ENCODE data around the gene MAP3K8.

The MAP3K8 gene

DNA sequence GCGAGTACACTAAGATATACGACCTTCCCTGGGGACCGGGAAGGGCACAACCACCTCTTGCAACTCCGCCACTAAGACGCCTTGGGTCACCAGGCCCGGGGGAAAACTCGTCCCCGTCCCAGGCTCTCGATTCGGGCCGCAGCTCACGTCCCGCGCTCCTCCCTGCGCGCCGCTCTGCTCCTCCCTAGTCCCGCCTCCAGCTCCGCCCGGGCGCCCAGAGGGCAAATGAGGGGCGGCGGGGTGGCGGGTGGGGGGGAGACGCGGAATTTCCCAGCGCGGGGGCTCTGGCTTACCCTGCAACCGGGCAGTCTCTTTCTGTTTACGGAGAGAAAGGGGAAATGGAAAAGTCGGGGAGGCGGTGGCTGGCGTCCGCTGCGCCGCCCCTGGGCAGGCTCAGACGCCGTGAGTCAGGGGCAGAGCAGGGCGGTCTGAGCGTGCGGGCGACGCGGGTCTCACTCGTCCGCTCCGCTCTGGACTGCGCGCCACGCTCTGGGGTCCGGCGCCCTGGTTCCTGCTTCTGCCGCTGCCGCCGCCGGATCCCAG is at the start of gene MAP3K8:
Gene MAP3K8 (plus strand): TSS at position 455 of the 543 bp plus-strand sequence. CDS start 4,755 bp downstream, outside the sequence.
- no peak for DNase-seq (ENCODE audit: low read depth, low spot score)
- peak within 1 kb of the TSS; percentile 93 for H3K27ac ChIP-seq

DNA sequence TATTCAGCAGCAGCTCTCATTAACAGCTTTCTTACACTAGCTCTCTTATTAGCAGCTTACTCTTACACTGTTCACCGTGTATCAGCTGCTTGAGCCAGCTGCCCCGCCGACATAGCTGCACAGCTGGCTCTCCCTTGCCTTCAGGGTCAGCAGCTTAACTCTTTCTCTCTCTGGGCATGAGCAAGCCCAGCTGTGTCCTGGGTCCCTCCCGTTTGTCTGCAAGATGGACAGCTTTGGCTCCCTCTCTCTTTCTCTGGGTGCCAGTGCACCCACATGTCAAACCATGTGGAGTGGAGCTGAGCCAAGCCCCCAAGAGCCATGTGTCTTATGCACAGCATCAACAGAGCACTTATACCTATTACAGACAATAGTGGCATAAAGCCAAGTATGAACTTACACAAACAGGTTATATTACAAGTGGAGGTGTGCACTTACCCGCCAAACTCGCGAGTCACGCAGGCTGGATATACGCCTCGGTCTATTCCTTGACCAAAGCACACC is 49.2 kb upstream of the MAP3K8 start:
- no peak overlapping the region for H3K27ac ChIP-seq
- DNase-seq (ENCODE audit: low read depth, low spot score): no peak

DNA sequence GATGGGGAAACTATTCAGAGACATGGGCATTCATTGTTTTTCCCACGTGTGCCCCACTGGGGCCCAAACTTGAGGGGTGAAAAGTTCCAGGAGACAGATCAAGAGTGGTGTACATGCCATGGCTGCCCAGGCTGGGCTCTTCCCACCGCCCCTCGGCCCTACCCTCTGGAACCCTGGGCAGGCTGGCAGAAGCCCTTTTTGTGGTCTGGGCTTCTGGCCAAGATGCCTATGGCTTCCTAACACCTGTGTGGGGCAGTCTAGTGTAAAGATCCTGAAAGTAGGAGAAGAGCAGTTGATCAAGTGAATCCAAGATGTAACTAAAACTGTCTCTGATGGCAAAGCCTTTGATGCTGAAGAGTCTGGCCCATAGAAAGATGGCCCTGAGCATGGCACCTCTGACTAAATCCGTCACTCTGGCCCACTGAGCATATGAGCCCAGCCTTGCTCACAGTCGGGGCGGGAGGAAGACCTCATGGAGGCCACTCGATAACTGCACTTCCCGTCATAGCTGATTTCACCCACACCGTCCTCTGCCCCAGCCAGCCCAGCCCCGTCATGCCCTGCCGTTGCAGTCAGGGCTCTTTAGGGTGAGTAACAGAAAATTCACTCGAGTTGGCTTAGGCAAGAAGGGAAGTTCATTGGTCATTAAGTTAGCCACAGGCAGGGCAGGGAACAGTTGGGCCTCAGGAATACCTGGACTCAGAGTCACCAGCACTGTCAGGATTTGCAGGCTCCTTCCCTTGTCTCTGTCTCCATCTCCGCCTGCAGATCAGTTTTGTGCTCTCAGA is 47.0 kb upstream of the MAP3K8 start:
- peak overlapping the region; percentile 88 for H3K27ac ChIP-seq
- peak; percentile 52 for DNase-seq (ENCODE audit: low read depth, low spot score)

DNA sequence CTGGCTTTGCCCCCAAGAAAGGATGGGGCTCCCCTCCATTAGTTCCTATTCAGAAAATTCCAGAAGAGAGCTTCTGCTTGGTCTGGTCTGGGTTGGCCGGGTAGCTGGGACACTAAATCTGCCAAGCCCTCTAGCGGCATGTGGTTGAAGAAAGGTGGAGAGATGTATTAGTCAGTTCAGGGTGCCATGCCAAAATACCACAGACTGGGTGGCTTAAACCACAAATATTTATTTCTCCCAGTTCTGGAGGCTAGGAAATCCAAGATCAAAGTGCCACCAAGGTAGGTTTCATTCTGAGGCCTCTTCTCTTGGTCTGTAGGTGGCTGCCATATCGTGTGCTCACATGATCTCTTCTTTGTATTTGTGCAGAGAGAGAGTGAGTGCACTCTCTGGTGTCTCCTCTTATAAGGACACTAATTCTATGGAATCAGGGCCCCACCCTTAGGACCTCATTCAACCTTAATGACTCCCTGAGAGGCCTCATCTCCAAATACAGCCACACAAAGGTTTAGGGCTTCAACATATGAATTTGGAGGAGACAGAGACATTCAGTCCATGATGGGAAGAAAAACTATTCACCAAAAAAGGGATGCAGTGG is 46.2 kb upstream of the MAP3K8 start:
- no peak for DNase-seq (ENCODE audit: low read depth, low spot score)
- H3K27ac ChIP-seq: peak overlapping the region; percentile 88

DNA sequence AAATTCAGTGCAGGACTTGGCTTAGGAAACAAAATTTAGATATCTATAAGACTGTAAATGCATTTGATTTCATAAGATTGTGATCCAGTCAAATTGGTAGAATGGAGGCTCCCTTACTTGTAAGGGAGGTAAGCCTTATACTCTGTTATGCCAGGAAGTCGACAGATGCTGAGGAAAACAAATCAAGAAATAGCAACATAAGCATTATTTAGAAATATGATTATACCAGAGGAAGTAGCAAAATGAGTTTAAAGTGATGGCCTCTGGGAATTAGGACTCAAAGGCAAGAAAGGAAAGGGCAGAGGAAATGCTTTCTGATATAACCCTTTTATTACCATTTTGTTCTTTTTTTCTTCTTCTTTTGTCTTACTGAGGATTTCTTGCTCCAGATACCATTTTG is 44.4 kb upstream of the MAP3K8 start:
- no peak overlapping the region for H3K27ac ChIP-seq
- DNase-seq (ENCODE audit: low read depth, low spot score): no peak

DNA sequence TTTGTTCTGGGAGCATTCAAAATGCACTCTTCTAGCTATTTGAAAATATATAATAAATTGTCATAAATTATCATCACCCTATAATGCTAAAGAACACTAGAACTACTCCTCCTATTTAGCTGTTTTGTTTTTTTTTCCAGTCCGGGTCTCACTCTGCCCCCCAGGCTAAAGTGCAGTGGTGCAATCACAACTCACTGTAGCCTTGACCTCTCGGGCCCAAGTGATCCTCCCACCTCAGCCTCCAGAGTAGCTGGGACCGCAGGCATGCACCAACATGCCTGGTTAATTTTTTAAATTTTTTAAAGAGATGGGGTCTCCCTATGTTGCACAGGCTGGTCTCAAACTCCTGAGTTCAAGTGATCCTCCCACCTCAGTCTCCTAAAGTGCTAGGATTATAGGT is 43.8 kb upstream of the MAP3K8 start:
- DNase-seq (ENCODE audit: low read depth, low spot score): no peak
- H3K27ac ChIP-seq: no peak overlapping the region

DNA sequence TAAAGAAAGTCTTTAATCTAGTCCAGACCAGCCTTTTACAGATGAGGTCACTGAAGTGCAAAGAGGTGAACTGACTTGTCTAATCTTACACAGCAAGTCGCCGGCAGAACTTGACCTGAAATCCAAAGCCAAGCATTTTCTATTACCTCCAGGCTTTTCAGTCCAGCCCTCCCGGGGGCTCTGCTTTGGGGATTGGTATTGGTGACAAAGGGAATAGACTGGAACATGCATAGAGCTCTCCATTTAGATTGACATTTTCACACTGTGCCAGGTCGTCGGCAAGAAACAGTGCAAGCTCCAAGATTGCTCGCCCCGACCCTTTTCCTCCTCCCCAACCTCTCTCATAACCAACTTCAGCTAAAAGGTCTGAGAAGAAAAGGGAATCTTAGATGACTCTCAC is 42.7 kb upstream of the MAP3K8 start:
- no peak for DNase-seq (ENCODE audit: low read depth, low spot score)
- H3K27ac ChIP-seq: no peak overlapping the region

DNA sequence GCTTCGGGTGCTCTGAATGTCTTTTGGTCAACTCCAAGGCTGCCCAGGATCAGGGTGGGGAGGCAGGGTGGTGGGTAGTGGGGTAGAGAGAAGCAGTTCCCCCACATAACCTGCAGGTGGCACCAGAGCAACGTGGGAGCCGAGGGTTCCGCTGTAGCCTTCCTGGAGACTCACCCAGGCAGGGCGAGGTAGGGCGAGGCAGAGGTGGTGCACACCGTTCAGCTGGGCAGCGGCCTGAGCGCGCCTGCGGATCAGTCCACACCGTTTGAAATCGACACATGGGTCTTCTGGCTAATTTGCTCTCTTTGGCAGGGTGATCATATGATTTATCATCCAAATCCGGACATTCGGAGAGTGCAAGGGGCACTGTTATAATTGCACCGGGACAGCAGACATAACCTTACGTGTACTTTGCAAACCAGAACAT is 41.4 kb upstream of the MAP3K8 start:
- H3K27ac ChIP-seq: no peak overlapping the region
- DNase-seq (ENCODE audit: low read depth, low spot score): no peak

DNA sequence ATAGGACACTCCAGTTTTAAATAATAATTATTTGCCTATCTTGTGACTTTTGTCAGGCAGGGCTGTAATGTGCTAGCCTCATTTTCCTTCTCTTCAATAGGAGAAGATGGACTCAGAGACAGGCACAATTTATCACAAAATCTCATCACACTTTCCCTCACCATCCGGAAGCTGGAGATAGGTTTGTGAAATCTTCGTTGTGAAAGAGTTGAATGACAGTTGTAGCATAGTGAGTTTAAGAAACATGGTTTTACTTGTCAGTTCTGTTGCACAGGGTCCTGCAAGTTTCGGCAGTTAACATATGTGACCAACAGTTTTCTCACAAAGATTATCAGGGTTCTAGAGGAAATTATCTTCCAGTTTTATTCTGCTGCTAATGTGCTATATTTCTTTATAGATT is 37.7 kb upstream of the MAP3K8 start:
- DNase-seq (ENCODE audit: low read depth, low spot score): no peak
- no peak overlapping the region for H3K27ac ChIP-seq

DNA sequence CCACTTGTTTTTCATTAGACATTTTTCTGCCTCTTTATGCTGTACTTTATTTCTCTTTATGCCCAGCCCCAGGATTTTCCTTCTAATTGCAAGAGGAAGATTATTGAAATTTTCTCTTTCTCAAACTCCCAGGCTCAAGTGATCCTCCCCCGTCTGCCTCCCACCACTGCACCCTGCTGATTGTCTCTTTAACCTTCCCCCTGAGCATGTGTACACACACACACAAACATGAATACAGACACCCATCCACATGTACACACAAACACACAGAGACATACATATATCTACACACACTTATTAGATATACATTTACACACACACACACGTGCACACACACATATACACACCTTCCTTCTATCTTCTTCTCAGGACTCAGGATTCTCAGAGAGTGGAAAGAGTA is 37.3 kb upstream of the MAP3K8 start:
- H3K27ac ChIP-seq: no peak overlapping the region
- DNase-seq (ENCODE audit: low read depth, low spot score): no peak

DNA sequence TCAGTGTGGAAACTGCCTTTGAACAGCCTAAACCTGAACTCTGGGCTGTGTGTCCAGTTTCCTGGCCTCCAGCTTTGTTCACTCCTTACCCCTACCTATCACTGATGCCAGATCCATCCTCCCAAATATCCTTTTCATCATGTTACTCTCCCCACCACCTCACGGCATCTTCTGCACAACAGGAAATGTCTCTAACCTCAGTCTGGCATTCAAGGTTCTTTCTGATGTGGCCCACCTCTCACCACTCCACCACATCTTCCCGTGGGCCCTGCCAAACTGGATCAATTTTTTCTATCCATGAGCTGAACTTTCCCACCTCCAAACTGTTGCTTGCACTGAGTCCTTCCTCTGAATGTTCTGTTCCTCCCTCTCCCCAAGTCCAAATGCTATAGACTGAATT is 35.8 kb upstream of the MAP3K8 start:
- no peak for DNase-seq (ENCODE audit: low read depth, low spot score)
- H3K27ac ChIP-seq: no peak overlapping the region

DNA sequence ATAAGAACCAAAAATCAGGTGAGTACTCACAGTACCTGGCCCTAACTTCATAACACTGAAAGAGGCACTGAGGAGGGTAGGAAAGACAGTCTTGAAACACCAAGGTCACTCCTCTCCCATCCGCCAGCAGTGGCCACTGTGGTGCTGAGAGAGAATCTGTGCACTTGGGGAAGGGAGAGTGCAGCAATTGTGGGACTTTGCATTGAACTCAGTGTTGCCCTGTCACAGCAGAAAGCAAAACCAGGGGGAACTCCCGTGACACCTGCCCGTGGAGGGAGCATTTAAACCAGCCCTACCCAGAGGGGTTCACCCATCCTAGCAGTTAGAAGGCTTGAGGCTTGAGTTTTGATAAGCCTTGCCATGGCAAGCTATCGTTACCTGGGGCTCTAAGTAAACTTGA is 35.2 kb upstream of the MAP3K8 start:
- DNase-seq (ENCODE audit: low read depth, low spot score): no peak
- no peak overlapping the region for H3K27ac ChIP-seq

DNA sequence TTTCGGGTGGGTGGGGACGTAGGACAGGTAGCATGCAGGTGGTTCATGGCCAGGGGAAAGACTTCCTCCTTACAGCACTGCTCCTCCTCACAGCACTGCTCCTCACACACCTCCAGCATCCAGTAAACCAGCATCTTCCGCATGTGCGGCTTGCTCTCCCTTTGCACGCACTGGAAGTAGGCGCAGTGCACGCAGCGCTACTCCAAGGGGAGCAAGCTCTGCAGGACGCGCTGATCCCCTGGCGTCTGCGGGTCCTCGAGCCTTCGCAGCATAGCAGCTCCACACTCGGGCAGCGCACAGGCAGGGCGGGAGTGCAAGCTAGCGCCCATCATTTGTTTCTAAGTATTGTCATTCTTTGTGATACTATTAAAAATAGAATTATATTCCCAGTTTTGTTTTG is 30.5 kb upstream of the MAP3K8 start:
- H3K27ac ChIP-seq: no peak overlapping the region
- no peak for DNase-seq (ENCODE audit: low read depth, low spot score)

DNA sequence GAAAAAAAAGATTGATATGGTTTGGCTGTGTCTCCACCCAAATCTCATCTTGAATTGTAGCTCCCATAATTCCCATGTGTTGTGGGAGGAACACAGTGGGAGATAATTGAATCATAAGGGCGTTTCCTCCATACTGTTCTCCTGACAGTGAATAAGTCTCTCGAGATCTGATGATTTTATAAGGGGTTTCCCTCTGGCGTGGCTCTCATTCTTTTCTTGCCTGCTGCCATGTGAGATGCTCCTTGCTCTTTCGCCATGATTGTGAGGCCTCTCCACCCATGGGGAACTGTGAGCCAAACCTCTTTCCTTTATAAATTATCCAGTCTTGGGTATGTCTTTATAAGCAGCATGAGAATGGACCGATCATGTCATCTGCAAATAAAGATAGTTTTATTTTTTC is 29.4 kb upstream of the MAP3K8 start:
- no peak overlapping the region for H3K27ac ChIP-seq
- no peak for DNase-seq (ENCODE audit: low read depth, low spot score)

DNA sequence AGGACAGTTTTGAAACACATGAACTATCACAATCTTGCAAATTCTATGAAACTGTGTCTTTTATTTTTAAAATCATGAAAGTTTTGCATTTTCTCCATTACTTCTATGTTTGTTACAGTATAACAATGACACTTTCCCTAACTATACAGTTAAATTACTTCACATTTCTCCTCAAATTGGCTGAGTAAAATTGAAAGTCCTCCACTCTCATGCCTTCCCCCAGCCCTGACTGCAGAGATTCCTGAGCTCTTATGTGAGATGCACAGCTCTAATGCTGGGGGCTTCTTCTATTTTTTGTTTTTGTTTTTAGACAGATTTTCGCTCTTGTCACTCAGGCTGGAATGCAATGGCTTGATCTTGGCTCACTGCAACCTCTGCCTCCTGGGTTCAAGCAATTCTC is 22.7 kb upstream of the MAP3K8 start:
- DNase-seq (ENCODE audit: low read depth, low spot score): no peak
- no peak overlapping the region for H3K27ac ChIP-seq

DNA sequence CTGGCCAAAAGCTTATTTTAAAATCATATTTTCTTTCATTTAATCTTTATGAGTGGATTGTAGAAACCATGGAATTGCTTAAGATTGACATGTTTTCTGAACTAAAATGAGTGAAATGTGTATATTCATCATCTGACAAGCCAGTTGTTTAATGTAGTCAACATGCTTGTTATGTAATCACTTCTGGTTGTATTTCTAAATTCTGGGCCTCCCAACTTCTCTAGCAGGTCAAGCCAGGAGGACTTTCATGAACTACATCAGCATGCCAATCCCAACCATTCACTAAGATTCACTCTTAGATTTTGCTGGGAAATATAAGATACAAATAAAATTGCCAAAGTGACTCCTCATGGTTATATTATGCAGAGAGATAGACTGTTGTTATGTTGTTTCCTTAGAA is 21.1 kb upstream of the MAP3K8 start:
- H3K27ac ChIP-seq: no peak overlapping the region
- no peak for DNase-seq (ENCODE audit: low read depth, low spot score)

DNA sequence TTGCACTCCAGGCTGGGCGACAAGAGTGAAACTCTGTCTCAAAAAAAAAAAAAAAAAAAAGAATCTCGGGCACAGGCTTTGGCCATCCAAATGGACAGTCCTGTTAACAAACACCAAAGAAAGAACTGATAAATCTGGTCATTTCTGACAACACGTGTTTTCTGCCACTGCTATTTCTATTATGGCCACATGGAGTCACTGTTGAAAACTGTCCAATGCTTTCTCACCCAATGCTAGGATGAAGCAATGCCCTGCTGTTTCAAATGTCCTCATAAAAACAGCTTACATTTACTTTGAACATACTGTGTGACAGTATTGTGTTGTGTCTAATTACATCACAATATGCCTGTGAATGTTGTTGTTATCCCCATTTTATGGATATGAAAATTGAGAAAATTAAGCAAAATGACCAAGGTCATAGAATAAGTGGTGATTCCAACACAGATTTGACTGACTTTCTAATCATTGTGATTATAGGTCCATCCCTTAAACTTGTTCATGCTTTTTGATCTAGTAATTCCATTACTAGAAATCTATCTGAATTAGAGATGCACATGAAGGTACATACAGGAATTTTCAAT is 19.9 kb upstream of the MAP3K8 start:
- no peak overlapping the region for H3K27ac ChIP-seq
- DNase-seq (ENCODE audit: low read depth, low spot score): no peak

DNA sequence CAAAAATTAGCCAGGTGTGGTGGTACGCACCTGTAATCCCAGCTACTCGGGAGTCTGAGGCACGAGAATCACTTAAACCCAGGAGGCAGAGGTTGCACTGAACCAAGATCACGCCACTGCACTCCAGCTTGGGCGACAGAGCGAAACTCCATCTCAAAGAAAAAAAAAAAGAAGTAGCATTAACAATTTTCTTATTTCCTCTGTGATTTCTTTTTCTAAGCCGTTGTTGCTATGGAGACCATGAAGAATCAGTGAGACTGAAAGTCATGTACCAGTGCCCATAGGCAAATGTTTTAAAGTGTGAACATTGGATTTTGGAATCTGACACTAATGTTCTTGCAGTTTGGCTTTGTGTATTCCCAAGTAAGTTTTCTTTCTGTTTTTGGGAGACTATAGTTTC is 18.4 kb upstream of the MAP3K8 start:
- DNase-seq (ENCODE audit: low read depth, low spot score): no peak
- H3K27ac ChIP-seq: no peak overlapping the region

DNA sequence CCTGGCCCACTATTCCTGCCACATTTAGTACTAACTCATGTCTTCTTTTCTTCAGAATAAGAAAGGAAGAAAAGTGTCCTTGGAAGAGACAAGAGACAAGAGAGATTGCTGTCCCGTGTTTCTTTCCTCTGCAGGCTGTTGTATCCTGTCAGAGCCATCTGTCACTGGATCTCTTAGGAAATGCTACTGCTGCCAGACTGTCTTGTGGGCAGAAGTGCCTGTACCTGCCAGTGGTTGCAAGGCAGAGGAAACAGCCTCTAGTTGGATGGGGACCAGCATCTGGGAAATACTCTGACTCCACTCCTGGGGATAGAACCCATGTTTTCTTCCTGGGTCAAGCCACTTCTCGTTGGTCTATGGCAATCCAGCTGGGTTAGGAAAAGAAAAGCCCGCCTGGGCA is 16.7 kb upstream of the MAP3K8 start:
- H3K27ac ChIP-seq: no peak overlapping the region

DNA sequence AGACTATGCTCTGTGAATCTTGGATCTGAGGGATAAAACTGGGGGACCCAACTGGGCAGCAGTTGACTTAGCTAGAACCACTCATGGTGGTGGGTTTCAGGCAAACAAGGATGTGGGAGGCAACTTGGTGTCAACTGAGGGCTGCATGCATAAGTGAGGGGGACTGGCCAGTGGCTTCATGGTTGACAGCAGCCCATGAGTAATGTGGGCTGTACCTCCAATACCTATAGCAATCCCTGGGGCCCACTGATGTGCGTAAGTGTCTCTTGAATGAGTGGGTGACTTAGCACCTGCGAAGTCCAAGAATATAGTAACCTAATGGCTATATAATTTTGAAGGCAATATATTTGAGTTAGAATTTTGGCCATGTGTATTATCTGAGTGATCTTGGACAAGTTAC is 13.7 kb upstream of the MAP3K8 start:
- no peak for DNase-seq (ENCODE audit: low read depth, low spot score)
- no peak overlapping the region for H3K27ac ChIP-seq

More for the DNA sequence above, 16.7 kb upstream of the MAP3K8 start:
- no peak for DNase-seq (ENCODE audit: low read depth, low spot score)

DNA sequence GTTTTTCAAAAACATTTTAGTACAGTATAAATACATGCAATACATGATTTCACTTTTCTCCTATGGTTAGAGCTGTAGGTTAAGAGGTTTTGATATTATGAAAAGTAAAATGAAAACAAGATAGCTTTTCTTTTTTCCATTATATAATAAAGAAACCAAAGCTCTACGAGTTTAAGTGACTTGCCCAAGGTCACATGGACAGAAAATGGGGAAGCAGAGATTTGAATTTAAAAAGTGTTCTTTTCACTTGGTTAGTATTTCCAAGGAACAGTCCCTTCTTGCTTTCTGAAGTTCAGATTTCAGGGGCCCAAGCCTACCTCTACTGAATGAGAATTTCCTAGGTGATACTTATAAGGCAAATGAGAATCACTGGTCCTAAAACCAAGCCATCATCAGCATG is 13.2 kb upstream of the MAP3K8 start:
- H3K27ac ChIP-seq: no peak overlapping the region
- DNase-seq (ENCODE audit: low read depth, low spot score): no peak

Measured in epithelial cell of prostate (primary cell).